Ishikawa (cell line): ENCODE results near the gene TAS2R40.

ENCODE experiments used
- EGR1 ChIP-seq: IDR thresholded peaks from 2 replicates; pipeline ENCODE4 v1.6.1; 2012
- NFIC ChIP-seq: IDR thresholded peaks from 2 replicates; pipeline ENCODE4 v1.6.1; 2012
- TAF1 ChIP-seq: IDR thresholded peaks from 2 replicates; pipeline ENCODE4 v1.6.1; 2012; ENCODE audit warnings: low read depth, mild to moderate bottlenecking
- TEAD4 ChIP-seq: IDR thresholded peaks from 2 replicates; pipeline ENCODE4 v1.6.1; 2012

GRCh38 chr7:143234533-143234875 lies 12.7 kb downstream of the TAS2R40 start:
- TF ChIP-seq TEAD4: no peak
- no peak for TF ChIP-seq TAF1
- no peak for TF ChIP-seq NFIC
- TF ChIP-seq EGR1: no peak
